ENCODE measurements around the gene CFAP73. TPM values are rescaled to one million over a fixed set of nuclear protein-coding genes. Genes with fewer than 3 reads are reported as not detected.

Gene CFAP73
- total RNA-seq, 1 experiment from 2014 or later = not detected

- Mint-ChIP-seq H3K36me3 (ENCODE audit: insufficient read depth, unreplicated experiment) (no peaks in the 10 kb centered on the region), H3K9me3 (ENCODE audit: unreplicated experiment) (no peaks in the 10 kb centered on the region), H3K4me3 (ENCODE audit: unreplicated experiment) (no peak overlapping the region), H3K27me3 (ENCODE audit: insufficient read depth, unreplicated experiment) (no peaks in the 10 kb centered on the region), H3K4me1 (ENCODE audit: insufficient read depth, unreplicated experiment) (no peaks in the 10 kb centered on the region), H3K27ac (ENCODE audit: low read depth, unreplicated experiment) (no peak overlapping the region)
- ChIA-PET POLR2A (interaction anchor here (0.7 kb wide), 1 partner anchor 8 kb away, joined by 3 read pairs; no protein-coding TSS in a partner anchor), CTCF (interaction anchor here (0.7 to 1.5 kb wide), 3 partner anchors 8 to 68 kb away, joined by 3 to 5 read pairs (median 4); no protein-coding TSS in a partner anchor)
- no TSS peak for BruUV-seq (replicated peaks)
- TF ChIP-seq CTCF (IDR thresholded peaks at IDR 0.05; ENCODE audit: unreplicated experiment) = no peak
- intact Hi-C loops (cut with micrococcal nuclease) = no loop called here
- no peak for DNase-seq (ENCODE audit: unreplicated experiment)
These were observed 43.2 kb upstream of the CFAP73 start for GRCh38 chr12:113106361-113106760.

GRCh38 chr12:113108308-113108707, 41.2 kb upstream of the CFAP73 start:
- intact Hi-C loops (cut with micrococcal nuclease) = no loop called here
- no peaks in the 10 kb centered on the region for H3K36me3 Mint-ChIP-seq (ENCODE audit: insufficient read depth, unreplicated experiment)
- DNase-seq (ENCODE audit: unreplicated experiment) = no peak
- no peak overlapping the region for H3K27ac Mint-ChIP-seq (ENCODE audit: low read depth, unreplicated experiment)
- no TSS peak for BruUV-seq (replicated peaks)
- CTCF ChIA-PET = interaction anchor here (0.6 kb wide), 1 partner anchor 27 kb away, joined by 3 read pairs; the partner anchor contains the start of gene RASAL1
- no peaks in the 10 kb centered on the region for H3K9me3 Mint-ChIP-seq (ENCODE audit: unreplicated experiment)
- no peaks in the 10 kb centered on the region for H3K4me1 Mint-ChIP-seq (ENCODE audit: insufficient read depth, unreplicated experiment)
- H3K4me3 Mint-ChIP-seq (ENCODE audit: unreplicated experiment) = no peak overlapping the region
- TF ChIP-seq CTCF (IDR thresholded peaks at IDR 0.05; ENCODE audit: unreplicated experiment) = no peak
- POLR2A ChIA-PET = interaction anchor here (1.2 kb wide), 1 partner anchor 9 kb away, joined by 3 read pairs; no protein-coding TSS in a partner anchor
- H3K27me3 Mint-ChIP-seq (ENCODE audit: insufficient read depth, unreplicated experiment) = no peaks in the 10 kb centered on the region

GRCh38 chr12:113109360-113109759, 40.2 kb upstream of the CFAP73 start:
- intact Hi-C loops (cut with micrococcal nuclease) = no loop called here
- POLR2A ChIA-PET = no interaction called here
- no peak overlapping the region for H3K27ac Mint-ChIP-seq (ENCODE audit: low read depth, unreplicated experiment)
- no peaks in the 10 kb centered on the region for H3K36me3 Mint-ChIP-seq (ENCODE audit: insufficient read depth, unreplicated experiment)
- CTCF ChIA-PET = no interaction called here
- no peak overlapping the region for H3K4me3 Mint-ChIP-seq (ENCODE audit: unreplicated experiment)
- TF ChIP-seq CTCF (IDR thresholded peaks at IDR 0.05; ENCODE audit: unreplicated experiment) = no peak
- no peaks in the 10 kb centered on the region for H3K4me1 Mint-ChIP-seq (ENCODE audit: insufficient read depth, unreplicated experiment)
- no peak for DNase-seq (ENCODE audit: unreplicated experiment)
- no peaks in the 10 kb centered on the region for H3K9me3 Mint-ChIP-seq (ENCODE audit: unreplicated experiment)
- no TSS peak for BruUV-seq (replicated peaks)
- H3K27me3 Mint-ChIP-seq (ENCODE audit: insufficient read depth, unreplicated experiment) = no peaks in the 10 kb centered on the region

GRCh38 chr12:113109872-113110599, 39.5 kb upstream of the CFAP73 start:
- ChIA-PET CTCF (interaction anchor here (0.7 kb wide), 2 partner anchors 64 to 204 kb away, joined by 3 read pairs; no protein-coding TSS in a partner anchor), POLR2A (no interaction called here)
- no peak for TF ChIP-seq CTCF (IDR thresholded peaks at IDR 0.05; ENCODE audit: unreplicated experiment)
- BruUV-seq (replicated peaks) = no TSS peak
- no peak overlapping the region for H3K4me3 Mint-ChIP-seq (ENCODE audit: unreplicated experiment)
- H3K4me1 Mint-ChIP-seq (ENCODE audit: insufficient read depth, unreplicated experiment) = no peaks in the 10 kb centered on the region
- no peaks in the 10 kb centered on the region for H3K36me3 Mint-ChIP-seq (ENCODE audit: insufficient read depth, unreplicated experiment)
- intact Hi-C loops (cut with micrococcal nuclease) = no loop called here
- H3K27ac Mint-ChIP-seq (ENCODE audit: low read depth, unreplicated experiment) = no peak overlapping the region
- DNase-seq (ENCODE audit: unreplicated experiment) = no peak
- H3K9me3 Mint-ChIP-seq (ENCODE audit: unreplicated experiment) = no peaks in the 10 kb centered on the region
- H3K27me3 Mint-ChIP-seq (ENCODE audit: insufficient read depth, unreplicated experiment) = no peaks in the 10 kb centered on the region
